Effector memory CD4-positive, alpha-beta T cell (primary cell): ENCODE results near the gene ALG12.

Experiments
- DNase-seq, 3 donors: peaks; one replicate each; pipeline ENCODE4 v3.0.0-alpha.2; 2020
- H3K27ac ChIP-seq: 2 replicates; pipeline ENCODE4 v1.7.0; 2013; ENCODE audit warnings: mild to moderate bottlenecking, low read length, moderate library complexity; ENCODE audit not compliant: insufficient read depth, poor library complexity, severe bottlenecking
- H3K27me3 ChIP-seq: replicated peaks from 2 replicates; pipeline ENCODE4 v1.7.0; 2013; ENCODE audit warnings: mild to moderate bottlenecking, low read length; ENCODE audit not compliant: insufficient read depth, control insufficient read depth, poor library complexity, severe bottlenecking
- H3K36me3 ChIP-seq: 2 replicates; pipeline ENCODE4 v1.7.0; 2013; ENCODE audit warnings: mild to moderate bottlenecking, low read length, moderate library complexity; ENCODE audit not compliant: control insufficient read depth, insufficient read depth
- H3K4me1 ChIP-seq: 2 replicates; pipeline ENCODE4 v1.7.0; 2013; ENCODE audit warnings: low read length, mild to moderate bottlenecking; ENCODE audit not compliant: control insufficient read depth, insufficient read depth, poor library complexity, severe bottlenecking
- H3K4me3 ChIP-seq: 2 replicates; pipeline ENCODE4 v1.7.0; 2013; ENCODE audit warnings: low read length, low read depth, mild to moderate bottlenecking; ENCODE audit not compliant: insufficient read depth, poor library complexity, severe bottlenecking
- H3K9me3 ChIP-seq: 2 replicates; pipeline ENCODE4 v1.7.0; 2013; ENCODE audit warnings: mild to moderate bottlenecking, low read length, moderate library complexity; ENCODE audit not compliant: control insufficient read depth

Gene ALG12

DNA sequence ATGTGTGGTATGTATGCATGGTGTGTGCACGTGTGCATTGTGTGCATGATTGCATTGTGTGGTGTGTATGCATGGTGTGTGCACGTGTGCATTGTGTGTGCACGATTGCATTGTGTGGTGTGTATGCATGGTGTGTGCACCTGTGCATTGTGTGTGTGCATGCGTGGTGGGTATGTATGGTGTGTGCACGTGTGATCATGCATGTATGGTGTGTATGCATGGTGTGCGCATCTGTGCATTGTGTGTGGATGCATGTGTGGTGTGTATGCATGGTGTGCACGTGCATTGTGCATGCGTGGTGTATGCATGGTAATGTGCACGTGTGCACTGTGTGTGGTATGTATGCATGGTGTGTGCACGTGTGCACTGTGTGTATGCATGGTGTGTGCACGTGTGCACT lies 16.8 kb downstream of the ALG12 start:
- Histone ChIP-seq H3K36me3 (peaks cover 24% of the 10 kb centered on the region), H3K4me3 (no peak overlapping the region), H3K27me3 (no peaks in the 10 kb centered on the region), H3K27ac (no peak overlapping the region), H3K4me1 (no peaks in the 10 kb centered on the region), H3K9me3 (no peaks in the 10 kb centered on the region)
- no peak for DNase-seq

DNA sequence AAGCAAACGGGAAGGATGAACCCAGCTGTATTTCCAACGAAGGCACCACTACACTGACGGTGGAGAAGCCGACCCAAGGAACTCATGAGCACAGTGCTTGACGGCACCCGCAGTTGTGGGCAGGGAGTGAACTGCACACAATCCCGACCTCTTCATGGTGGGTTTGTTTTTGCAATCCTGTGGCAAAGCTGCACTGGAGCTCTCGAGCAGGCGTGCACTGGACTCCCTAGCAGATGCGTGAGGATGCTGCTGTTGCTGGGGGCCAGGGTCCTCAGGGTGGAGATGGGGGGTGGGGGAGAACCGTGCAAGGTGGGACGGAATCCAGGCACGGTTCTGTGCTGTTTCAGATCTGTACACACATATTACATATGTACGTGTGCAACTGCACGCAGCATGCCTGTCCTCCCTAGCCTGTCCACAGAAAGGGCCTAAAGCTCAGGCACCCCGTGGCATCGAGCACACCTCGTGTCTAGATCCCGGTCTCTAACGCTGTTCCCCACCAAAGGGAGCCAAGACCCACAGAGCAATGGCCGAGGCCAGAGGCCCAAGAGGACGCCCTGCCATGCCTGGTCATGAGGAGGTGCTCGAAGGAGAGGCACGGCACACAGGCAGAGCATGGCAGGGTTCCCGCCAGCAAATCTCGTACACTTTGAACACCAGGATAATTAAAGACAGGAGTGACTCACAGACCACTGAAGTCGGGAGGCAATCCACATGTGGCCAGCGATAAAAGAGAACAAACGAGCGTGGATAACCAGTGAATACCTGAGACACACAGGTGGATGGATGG lies 17.6 kb downstream of the ALG12 start:
- H3K4me3 ChIP-seq, result no peak overlapping the region
- DNase-seq, result no peak
- H3K9me3 ChIP-seq, result no peaks in the 10 kb centered on the region
- H3K4me1 ChIP-seq, result no peaks in the 10 kb centered on the region
- H3K27me3 ChIP-seq, result no peaks in the 10 kb centered on the region
- H3K27ac ChIP-seq, result no peak overlapping the region
- peaks cover 19% of the 10 kb centered on the region for H3K36me3 ChIP-seq

- H3K4me3 ChIP-seq, result no peak overlapping the region
- peaks cover 19% of the 10 kb centered on the region for H3K36me3 ChIP-seq
- DNase-seq, result no peak
- no peaks in the 10 kb centered on the region for H3K27me3 ChIP-seq
- no peaks in the 10 kb centered on the region for H3K4me1 ChIP-seq
- H3K9me3 ChIP-seq, result no peaks in the 10 kb centered on the region
- no peak overlapping the region for H3K27ac ChIP-seq
These were observed 18.7 kb downstream of the ALG12 start for GRCh38 chr22:49899530-49899929.

- Histone ChIP-seq H3K27ac (no peak overlapping the region), H3K27me3 (no peaks in the 10 kb centered on the region), H3K4me3 (no peak overlapping the region), H3K4me1 (no peaks in the 10 kb centered on the region), H3K9me3 (no peaks in the 10 kb centered on the region), H3K36me3 (peaks cover 4% of the 10 kb centered on the region)
- DNase-seq, result no peak
These were observed 21.1 kb downstream of the ALG12 start for GRCh38 chr22:49897015-49897684.

GRCh38 chr22:49896201-49896600 lies 22.0 kb downstream of the ALG12 start:
- Histone ChIP-seq H3K36me3 (peaks cover 4% of the 10 kb centered on the region), H3K4me3 (no peak overlapping the region), H3K27ac (no peak overlapping the region)

DNA sequence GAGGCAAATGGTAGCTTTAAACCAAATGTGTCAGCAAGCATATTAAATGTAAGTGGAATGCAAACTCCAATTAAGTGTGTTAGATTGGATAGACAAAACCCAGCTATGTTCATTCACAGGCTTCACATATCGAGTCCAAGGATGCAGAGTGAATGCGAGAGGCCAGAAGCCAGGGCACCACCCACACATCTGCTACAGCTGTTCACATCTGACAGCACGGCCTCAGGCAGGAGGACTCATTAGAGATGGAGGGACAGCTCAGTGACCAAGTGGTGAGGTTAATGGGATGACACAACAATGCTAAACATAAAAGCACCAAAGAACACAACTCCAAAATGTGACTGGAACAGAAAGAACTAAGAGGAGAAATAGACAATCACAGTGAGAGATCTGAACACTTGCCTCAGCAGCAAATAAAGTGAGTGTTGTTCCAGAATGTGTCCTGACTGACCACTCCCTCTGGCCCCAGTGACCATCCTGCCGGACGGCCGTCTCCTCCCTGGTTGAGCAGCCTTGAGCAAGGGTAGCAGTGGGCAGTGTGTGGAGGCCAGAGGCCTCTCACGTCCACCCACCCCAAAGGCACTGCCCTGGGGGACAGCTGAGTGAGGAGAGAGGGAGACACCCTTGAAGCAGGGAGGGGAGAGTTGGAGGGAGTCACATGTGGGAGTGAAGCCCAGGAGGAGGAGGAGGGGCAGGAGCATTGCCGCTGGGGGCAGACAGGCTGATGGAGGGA lies 23.8 kb downstream of the ALG12 start:
- Histone ChIP-seq H3K9me3 (no peaks in the 10 kb centered on the region), H3K36me3 (no peaks in the 10 kb centered on the region), H3K4me1 (no peaks in the 10 kb centered on the region), H3K27ac (no peak overlapping the region), H3K4me3 (no peak overlapping the region), H3K27me3 (no peaks in the 10 kb centered on the region)
- no peak for DNase-seq

More at GRCh38 chr22:49896201-49896600, 22.0 kb downstream of the ALG12 start:
- no peaks in the 10 kb centered on the region for H3K27me3 ChIP-seq
- no peaks in the 10 kb centered on the region for H3K4me1 ChIP-seq
- DNase-seq, result no peak
- no peaks in the 10 kb centered on the region for H3K9me3 ChIP-seq

DNA sequence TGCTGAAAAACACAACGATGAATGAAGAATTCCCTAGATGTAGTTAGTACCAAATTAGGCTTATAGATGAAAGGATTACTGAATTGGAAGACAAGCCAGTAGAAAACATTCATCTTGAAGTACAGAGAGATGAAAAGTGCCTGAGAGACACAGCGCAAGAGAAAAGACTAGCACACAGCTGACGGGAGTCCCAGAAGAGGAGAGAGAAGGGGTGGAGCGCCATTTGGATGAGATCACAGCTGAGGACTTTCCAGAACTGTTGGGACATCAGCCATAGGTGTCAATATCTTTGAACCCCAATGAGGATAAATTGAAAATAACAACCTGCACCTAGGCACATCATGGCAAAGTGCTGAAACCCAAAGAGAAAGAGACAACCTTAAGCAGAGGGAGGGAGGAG lies 25.2 kb downstream of the ALG12 start:
- Histone ChIP-seq H3K4me1 (no peaks in the 10 kb centered on the region), H3K9me3 (no peaks in the 10 kb centered on the region), H3K4me3 (no peak overlapping the region), H3K27ac (no peak overlapping the region), H3K27me3 (no peaks in the 10 kb centered on the region), H3K36me3 (peaks cover 7% of the 10 kb centered on the region)
- DNase-seq, result no peak

GRCh38 chr22:49892226-49892899 lies 25.9 kb downstream of the ALG12 start:
- Histone ChIP-seq H3K4me3 (no peak overlapping the region), H3K27me3 (no peaks in the 10 kb centered on the region), H3K9me3 (no peaks in the 10 kb centered on the region), H3K27ac (no peak overlapping the region), H3K36me3 (peaks cover 11% of the 10 kb centered on the region), H3K4me1 (no peaks in the 10 kb centered on the region)
- no peak for DNase-seq

DNA sequence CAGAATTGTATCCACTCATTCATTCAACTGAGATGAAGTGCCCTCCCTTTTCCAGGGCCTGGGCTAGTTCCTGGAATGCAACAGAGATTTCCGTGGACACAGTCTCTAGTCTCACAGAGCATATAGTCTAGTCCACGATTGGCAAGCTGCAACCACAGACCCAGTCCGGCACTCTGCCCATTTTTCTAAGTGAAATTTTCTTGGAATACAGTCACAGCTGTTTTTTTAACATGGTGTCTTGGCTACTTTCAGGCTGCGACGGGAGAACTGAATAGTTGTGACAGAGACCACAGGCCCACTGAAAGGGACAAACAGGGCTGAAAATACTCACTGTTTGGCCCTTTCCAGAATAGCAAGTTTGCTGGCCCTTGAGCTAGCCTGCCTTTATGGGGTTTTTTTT lies 29.2 kb downstream of the ALG12 start:
- Histone ChIP-seq H3K27me3 (no peaks in the 10 kb centered on the region), H3K4me1 (no peaks in the 10 kb centered on the region), H3K4me3 (no peak overlapping the region), H3K27ac (no peak overlapping the region), H3K9me3 (no peaks in the 10 kb centered on the region), H3K36me3 (peaks cover 40% of the 10 kb centered on the region)
- no peak for DNase-seq
